HEK293 (cell line): ENCODE measurements around the gene TNS3.

Experiments used
- CTCF ChIP-seq: fragments of 450-650 bp; formaldehyde crosslinking; IDR thresholded peaks from 2 replicates; pipeline ENCODE4 v1.5.1; 2016; ENCODE audit warnings: missing biosample characterization, missing genetic modification characterization
- SCRT1 ChIP-seq: fragments of 450-650 bp; formaldehyde crosslinking; IDR thresholded peaks from 2 replicates; pipeline ENCODE4 v1.5.1; 2016; ENCODE audit warnings: missing biosample characterization, missing genetic modification characterization, borderline replicate concordance
- ZNF292 ChIP-seq: fragments of 450-650 bp; formaldehyde crosslinking; IDR thresholded peaks from 2 replicates; pipeline ENCODE4 v1.5.1; 2016; ENCODE audit warnings: low read depth, missing biosample characterization, missing genetic modification characterization, borderline replicate concordance
- ZNF660 ChIP-seq: fragments of 450-650 bp; IDR thresholded peaks from 2 replicates; pipeline ENCODE4 v1.5.1; 2018; ENCODE audit warnings: missing biosample characterization, mild to moderate bottlenecking, missing genetic modification characterization

- TF ChIP-seq ZNF660 (no peak), CTCF (tag by site-specific recombination) (no peak), ZNF292 (tag by site-specific recombination) (no peak), SCRT1 (tag by site-specific recombination) (no peak)
Observed at GRCh38 chr7:47458486-47458885, 123.4 kb downstream of the TNS3 start.
